ENCODE measurements around the gene EME1. TPM values are rescaled to one million over a fixed set of nuclear protein-coding genes. Genes with fewer than 3 reads are reported as not detected.

Gene EME1
- total and polyA plus RNA-seq, 2 of the 8 experiments (the other 6 are each of a cell fraction or from before 2014, with no cell fraction given): 13.9 to 16.3 TPM

GRCh38 chr17:50394711-50395110 lies 21.7 kb downstream of the EME1 start (continued):
- TF ChIP-seq CHD7 (IDR thresholded peaks at IDR 0.05; ENCODE audit: insufficient replicate concordance, low read length): no peak

Measured in H1 (cell line).